IPS-18a (cell line): ENCODE data around the gene EXOC3L1.

Source experiments
- H3K27ac ChIP-seq: one replicate; pipeline ENCODE4 v1.5.1; 2013; ENCODE audit warnings: low read length
- H3K27me3 ChIP-seq: one replicate; pipeline ENCODE4 v1.6.1; 2013; ENCODE audit warnings: mild to moderate bottlenecking, low read length; ENCODE audit not compliant: control insufficient read depth, insufficient read depth
- H3K36me3 ChIP-seq: one replicate; pipeline ENCODE4 v1.6.1; 2013; ENCODE audit warnings: low read depth, low read length; ENCODE audit not compliant: control insufficient read depth
- H3K4me1 ChIP-seq: one replicate; pipeline ENCODE4 v1.6.1; 2013; ENCODE audit warnings: low read depth, low read length; ENCODE audit not compliant: control insufficient read depth
- H3K4me3 ChIP-seq: one replicate; pipeline ENCODE4 v1.5.1; 2013; ENCODE audit warnings: low read length
- H3K9ac ChIP-seq: one replicate; pipeline ENCODE4 v1.6.1; 2013; ENCODE audit warnings: mild to moderate bottlenecking, low read length, moderate library complexity
- H3K9me3 ChIP-seq: one replicate; pipeline ENCODE4 v1.6.1; 2013; ENCODE audit warnings: low read depth, low read length; ENCODE audit not compliant: control insufficient read depth

EXOC3L1 gene

GRCh38 chr16:67202426-67202825, 12.5 kb upstream of the EXOC3L1 start:
- Histone ChIP-seq H3K4me1 (no peaks in the 10 kb centered on the region), H3K27ac (no peak overlapping the region), H3K9me3 (no peaks in the 10 kb centered on the region), H3K36me3 (peaks cover 17% of the 10 kb centered on the region), H3K9ac (no peak overlapping the region), H3K4me3 (no peak overlapping the region), H3K27me3 (no peaks in the 10 kb centered on the region)

- no peak overlapping the region for H3K27ac ChIP-seq
- H3K9ac ChIP-seq, result no peak overlapping the region
- H3K4me1 ChIP-seq, result no peaks in the 10 kb centered on the region
- H3K9me3 ChIP-seq, result no peaks in the 10 kb centered on the region
- H3K4me3 ChIP-seq, result no peak overlapping the region
- no peaks in the 10 kb centered on the region for H3K27me3 ChIP-seq
- H3K36me3 ChIP-seq, result peaks cover 24% of the 10 kb centered on the region
Observed at GRCh38 chr16:67201411-67202345, 11.7 kb upstream of the EXOC3L1 start.

GRCh38 chr16:67200491-67200890, 10.6 kb upstream of the EXOC3L1 start:
- Histone ChIP-seq H3K9ac (no peak overlapping the region), H3K4me1 (no peaks in the 10 kb centered on the region), H3K27ac (no peak overlapping the region), H3K9me3 (no peaks in the 10 kb centered on the region), H3K36me3 (peaks cover 36% of the 10 kb centered on the region), H3K4me3 (no peak overlapping the region), H3K27me3 (no peaks in the 10 kb centered on the region)

GRCh38 chr16:67199808-67200198, 9.9 kb upstream of the EXOC3L1 start:
- Histone ChIP-seq H3K9me3 (no peaks in the 10 kb centered on the region), H3K4me1 (no peaks in the 10 kb centered on the region), H3K36me3 (peaks cover 43% of the 10 kb centered on the region), H3K9ac (no peak overlapping the region), H3K27me3 (no peaks in the 10 kb centered on the region), H3K27ac (no peak overlapping the region), H3K4me3 (peak overlapping the region; percentile 21)

GRCh38 chr16:67199011-67199807, 9.3 kb upstream of the EXOC3L1 start, which contains the start of gene ELMO3:
TSS of gene ELMO3 (plus strand) at chr16:67199131. CDS start at chr16:67199327, 196 bp downstream.
- peak within 1 kb of the TSS; percentile 21 for H3K4me3 ChIP-seq
- H3K27me3 ChIP-seq, result no peaks in the 10 kb centered on the region
- no peaks in the 10 kb centered on the region for H3K4me1 ChIP-seq
- no peak within 1 kb of the TSS for H3K27ac ChIP-seq
- H3K9me3 ChIP-seq, result no peaks in the 10 kb centered on the region
- peaks cover 48% of the 10 kb centered on the region for H3K36me3 ChIP-seq
- H3K9ac ChIP-seq, result no peak within 1 kb of the TSS

GRCh38 chr16:67198238-67198734, 8.3 kb upstream of the EXOC3L1 start:
- no peaks in the 10 kb centered on the region for H3K4me1 ChIP-seq
- H3K9me3 ChIP-seq, result no peaks in the 10 kb centered on the region
- peaks cover 45% of the 10 kb centered on the region for H3K36me3 ChIP-seq
- no peak overlapping the region for H3K27ac ChIP-seq
- no peaks in the 10 kb centered on the region for H3K27me3 ChIP-seq
- H3K9ac ChIP-seq, result no peak overlapping the region
- H3K4me3 ChIP-seq, result no peak overlapping the region

- H3K9me3 ChIP-seq, result no peaks in the 10 kb centered on the region
- H3K27me3 ChIP-seq, result no peaks in the 10 kb centered on the region
- no peak overlapping the region for H3K9ac ChIP-seq
- no peak overlapping the region for H3K4me3 ChIP-seq
- H3K36me3 ChIP-seq, result peaks cover 45% of the 10 kb centered on the region
- H3K27ac ChIP-seq, result no peak overlapping the region
- peaks cover 4% of the 10 kb centered on the region for H3K4me1 ChIP-seq
Observed at GRCh38 chr16:67197704-67198103, 7.8 kb upstream of the EXOC3L1 start.

- H3K4me3 ChIP-seq, result no peak overlapping the region
- H3K9me3 ChIP-seq, result no peaks in the 10 kb centered on the region
- no peak overlapping the region for H3K9ac ChIP-seq
- H3K27ac ChIP-seq, result no peak overlapping the region
- peaks cover 5% of the 10 kb centered on the region for H3K4me1 ChIP-seq
- H3K27me3 ChIP-seq, result no peaks in the 10 kb centered on the region
- peaks cover 45% of the 10 kb centered on the region for H3K36me3 ChIP-seq
Observed at GRCh38 chr16:67196881-67197280, 6.9 kb upstream of the EXOC3L1 start.

GRCh38 chr16:67195676-67196075, 5.7 kb upstream of the EXOC3L1 start:
- H3K27ac ChIP-seq, result no peak overlapping the region
- H3K36me3 ChIP-seq, result peaks cover 40% of the 10 kb centered on the region
- no peak overlapping the region for H3K9ac ChIP-seq
- no peak overlapping the region for H3K4me3 ChIP-seq
- peaks cover 5% of the 10 kb centered on the region for H3K4me1 ChIP-seq
- H3K9me3 ChIP-seq, result no peaks in the 10 kb centered on the region
- H3K27me3 ChIP-seq, result no peaks in the 10 kb centered on the region

GRCh38 chr16:67194260-67194659, 4.3 kb upstream of the EXOC3L1 start:
- H3K27ac ChIP-seq, result no peak overlapping the region
- H3K36me3 ChIP-seq, result peaks cover 40% of the 10 kb centered on the region
- H3K9ac ChIP-seq, result no peak overlapping the region
- no peak overlapping the region for H3K4me3 ChIP-seq
- peaks cover 5% of the 10 kb centered on the region for H3K4me1 ChIP-seq
- H3K27me3 ChIP-seq, result no peaks in the 10 kb centered on the region
- no peaks in the 10 kb centered on the region for H3K9me3 ChIP-seq

- Histone ChIP-seq H3K4me1 (peaks cover 5% of the 10 kb centered on the region), H3K27me3 (no peaks in the 10 kb centered on the region), H3K27ac (no peak overlapping the region), H3K9me3 (no peaks in the 10 kb centered on the region), H3K36me3 (peaks cover 40% of the 10 kb centered on the region), H3K4me3 (no peak overlapping the region), H3K9ac (no peak overlapping the region)
Observed at GRCh38 chr16:67193536-67193935, 3.6 kb upstream of the EXOC3L1 start.
